Endometrial microvascular endothelial cells (primary cell): ENCODE results near the gene HOXB1. TPM values are rescaled to one million over a fixed set of nuclear protein-coding genes. Genes with fewer than 3 reads are reported as not detected.

Source experiments
- in situ Hi-C: cut with HindIII; loops from 2 replicates; pipeline ENCODE4 v1.10.0; 2017; ENCODE audit warnings: low sequenced_read_pairs, low pct_unique_long_range_greater_than_20kb; ENCODE audit errors: inconsistent ontology term
- total RNA-seq: library from RNA; depleted of rRNA; stranded (reverse); fragments of >200 nt; gene quantifications from one replicate; pipeline ENCODE4 v1.2.3, GENCODE V29; 2015; ENCODE audit errors: inconsistent ontology term

HOXB1 gene
- total RNA-seq, 1 donor from 2014 or later, result not detected

DNA sequence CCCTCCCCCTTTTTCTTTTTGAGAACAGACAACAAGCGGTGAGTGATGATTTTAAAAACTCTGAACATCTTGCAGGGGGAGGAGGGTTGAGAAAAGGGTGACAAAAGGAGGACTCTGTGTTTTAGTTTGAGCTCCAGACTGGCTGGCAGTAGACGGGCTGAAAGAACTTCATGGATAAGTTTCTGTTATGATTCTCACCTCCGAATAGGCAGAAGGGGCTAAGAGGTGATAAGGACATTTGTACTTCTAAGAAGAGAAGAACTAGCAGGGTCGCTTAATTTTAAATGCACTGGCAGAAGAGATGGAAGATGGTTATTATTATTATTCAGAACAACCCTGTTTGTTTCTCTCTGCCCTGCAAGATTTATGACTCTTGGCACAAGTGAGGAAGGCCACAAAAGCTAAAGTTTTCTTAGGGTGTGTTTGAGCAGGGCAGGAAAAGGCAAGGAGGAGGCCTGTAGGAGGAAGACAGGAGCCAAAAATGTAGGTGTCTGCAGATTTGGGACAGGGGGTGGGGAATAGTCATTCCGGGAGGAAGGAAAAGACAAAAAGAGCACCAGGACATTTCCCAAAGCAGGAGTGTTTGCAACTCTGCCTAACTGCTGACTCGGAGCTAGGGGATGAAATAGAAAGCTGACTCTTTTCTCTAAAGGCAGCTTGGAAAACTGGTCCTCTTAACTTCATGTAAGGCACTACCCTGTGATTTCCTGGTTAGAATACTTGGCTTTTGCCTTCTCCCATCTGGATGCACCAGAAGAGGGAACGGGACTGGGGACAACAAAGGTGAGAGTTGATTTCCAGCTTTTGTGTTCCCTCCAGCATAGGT lies 26.0 kb upstream of the HOXB1 start:
- in situ Hi-C loops, result no loop called here

DNA sequence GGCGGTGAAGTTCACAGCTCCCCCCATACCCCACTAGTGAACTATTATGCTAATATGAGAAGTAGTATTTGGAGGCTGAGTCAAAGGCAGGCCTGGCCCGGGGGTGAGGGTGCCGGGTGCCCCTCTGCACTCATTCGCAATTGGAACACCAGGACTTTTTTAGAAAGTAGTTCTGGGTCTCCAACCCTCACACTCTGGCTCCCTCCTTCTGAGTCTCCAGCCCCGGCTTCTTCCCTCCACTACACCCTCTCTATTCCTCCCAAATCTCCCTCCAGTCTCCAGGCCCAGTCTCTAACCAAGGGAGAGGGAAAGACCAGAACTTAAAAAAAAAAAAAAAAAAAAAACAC lies 25.4 kb upstream of the HOXB1 start:
- in situ Hi-C loops, result no loop called here

DNA sequence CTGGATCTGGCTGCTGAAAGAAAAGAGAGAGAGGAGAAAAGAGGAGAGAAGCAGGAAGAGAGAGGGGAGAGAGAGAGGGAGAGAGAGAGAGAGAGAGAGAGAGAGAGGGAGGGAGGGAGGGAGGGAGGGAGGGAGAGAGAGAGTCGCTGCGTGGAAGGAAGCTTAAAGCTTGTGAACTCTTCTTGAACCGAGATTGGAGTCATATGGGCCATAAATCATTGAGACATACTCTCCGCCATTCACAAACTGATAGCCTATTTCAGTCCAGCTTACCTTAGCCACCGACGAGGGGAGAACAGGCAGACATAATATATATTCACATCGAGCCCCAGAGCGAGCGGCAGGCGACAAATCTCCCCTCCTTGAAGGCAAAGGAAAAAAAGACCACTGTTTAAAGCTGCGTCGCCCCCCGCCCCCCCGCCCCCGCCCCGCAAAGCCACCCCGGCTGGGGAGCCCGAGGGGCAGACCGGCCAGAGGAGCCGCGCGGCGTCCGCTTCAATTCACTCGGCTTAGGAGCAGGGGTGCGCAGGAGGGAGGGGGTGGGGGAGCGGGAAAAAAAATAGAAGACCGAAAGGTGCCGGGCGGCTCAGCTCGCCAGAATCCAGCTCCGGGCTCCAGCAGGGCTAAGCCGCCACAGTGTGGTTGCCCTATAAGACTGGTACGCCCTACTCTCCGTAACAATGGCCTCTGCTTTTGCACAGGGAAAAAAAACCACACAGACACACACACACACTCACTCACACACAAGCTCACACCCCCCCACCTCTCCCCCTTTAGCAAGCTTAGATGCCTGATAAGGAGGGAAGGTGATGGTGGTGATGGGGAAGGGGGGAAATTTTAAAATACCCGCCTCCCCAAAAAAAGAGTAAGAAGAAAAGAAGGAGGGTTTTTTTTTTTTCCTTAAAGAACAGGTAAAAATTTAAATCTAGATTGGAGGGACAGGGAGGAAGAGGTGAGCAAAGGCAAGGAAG lies 24.7 kb upstream of the HOXB1 start:
- in situ Hi-C loops, result no loop called here

DNA sequence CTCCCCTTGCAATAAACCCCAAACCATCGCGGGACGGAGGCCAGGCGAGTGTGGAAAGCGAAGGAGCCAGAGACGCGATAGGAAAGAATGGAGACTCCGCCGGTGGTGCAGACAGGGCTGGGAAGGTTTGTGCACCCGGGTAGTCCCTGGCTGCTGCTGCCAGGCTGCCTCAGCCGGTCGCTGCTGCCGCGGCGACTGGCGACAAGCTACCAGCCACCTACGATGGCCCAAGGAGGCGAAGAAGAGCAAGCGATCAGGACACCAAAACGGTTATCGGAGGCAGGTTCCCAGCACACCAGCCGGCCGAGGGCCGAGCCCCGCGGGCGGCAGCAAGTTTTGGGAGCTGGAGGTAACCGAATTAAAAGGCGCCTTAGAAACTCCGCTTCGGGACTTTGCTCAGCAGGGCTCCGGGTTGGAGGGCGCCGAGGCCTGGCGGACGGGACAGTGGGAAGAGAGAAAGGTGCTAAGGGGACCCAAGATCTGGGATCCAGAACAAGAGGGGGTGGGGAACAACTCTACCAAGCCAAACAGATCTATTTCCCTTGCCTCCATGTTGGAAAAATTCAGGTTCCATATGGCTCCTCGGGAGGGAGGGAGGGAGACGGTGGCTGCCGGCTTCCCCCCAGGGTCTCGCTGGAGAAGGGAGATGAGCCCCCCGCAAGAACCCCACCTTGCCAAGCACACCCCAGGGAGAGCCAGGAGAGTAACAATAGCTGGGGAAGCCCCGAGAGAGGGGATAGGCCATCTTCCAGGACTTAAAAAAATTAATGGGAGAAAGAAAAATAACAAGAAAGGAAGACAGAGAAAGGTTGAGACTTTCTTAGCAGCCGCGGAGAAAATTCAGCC lies 23.8 kb upstream of the HOXB1 start:
- in situ Hi-C loops, result no loop called here

DNA sequence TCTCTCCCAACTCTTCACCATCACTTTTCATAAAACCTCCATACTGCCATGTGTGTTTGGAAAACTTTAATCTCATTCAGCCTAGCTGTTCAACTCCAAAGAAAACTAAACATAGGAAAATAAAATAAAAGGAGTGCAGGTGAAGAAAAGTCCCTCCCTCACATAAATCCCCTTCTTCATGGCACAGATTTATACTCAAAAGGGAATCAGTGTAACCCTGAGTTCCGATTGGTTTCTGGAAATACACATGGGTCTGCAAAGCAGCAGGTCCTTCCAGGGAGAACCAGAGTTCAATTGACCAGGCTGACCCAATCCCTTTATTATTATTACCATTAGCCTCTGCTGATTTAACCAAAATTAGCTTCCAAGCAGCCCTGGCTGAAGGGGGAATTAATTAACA lies 23.0 kb upstream of the HOXB1 start:
- in situ Hi-C loops, result no loop called here

DNA sequence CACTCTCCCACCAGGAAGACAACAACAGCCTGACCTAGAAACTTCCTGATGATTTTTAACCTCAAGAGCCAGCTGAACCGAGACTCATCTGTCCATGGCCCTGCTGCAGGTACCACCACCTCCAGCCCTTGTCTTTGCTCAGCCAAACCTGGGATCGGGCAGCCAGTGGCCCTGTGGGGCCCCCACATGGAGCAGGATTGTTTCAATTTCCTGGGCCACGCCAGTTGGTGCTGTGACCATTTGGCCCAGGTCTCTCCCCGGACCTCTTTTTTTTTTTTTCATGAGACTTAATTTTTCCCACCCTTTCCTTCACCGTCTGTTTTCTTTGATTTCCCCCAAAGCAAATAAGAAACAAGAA lies 22.4 kb upstream of the HOXB1 start:
- in situ Hi-C loops, result no loop called here

DNA sequence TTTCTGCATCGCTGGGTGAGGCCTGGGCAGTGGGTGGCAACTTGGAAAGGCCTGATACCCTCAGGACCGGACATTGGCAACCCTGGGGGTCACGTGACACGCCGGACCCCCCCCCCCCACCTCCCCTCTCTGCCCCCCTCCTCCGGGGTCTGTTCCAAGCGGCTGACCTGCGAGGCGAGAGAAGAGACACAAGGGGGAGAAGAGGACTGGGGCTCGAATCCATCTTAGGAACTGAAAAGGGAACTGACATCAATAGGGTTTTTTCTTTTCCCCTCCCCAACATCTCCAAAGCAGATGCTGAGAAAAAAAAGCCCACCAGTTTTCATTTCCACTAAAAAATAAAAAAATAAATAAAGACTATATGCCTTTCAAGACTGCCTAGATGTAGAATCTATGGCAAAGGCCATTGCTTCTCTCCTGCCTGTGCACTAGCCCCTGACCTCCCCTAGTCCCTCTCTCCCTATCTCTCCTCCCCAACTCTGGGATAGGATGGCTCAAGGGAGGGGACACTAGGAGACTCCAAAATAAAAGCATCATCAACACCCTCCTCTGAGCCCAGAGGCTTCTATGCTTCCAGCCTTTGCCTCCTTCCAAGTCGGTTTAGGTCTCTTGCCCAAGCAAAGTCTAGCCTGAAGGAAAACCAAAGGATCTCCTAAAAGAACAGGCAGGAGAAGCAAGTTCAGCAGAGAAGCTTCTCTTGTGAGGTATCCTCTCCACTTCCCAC lies 21.8 kb upstream of the HOXB1 start:
- in situ Hi-C loops, result no loop called here

GRCh38 chr17:48551596-48552465 lies 21.0 kb upstream of the HOXB1 start:
- in situ Hi-C loops, result no loop called here

GRCh38 chr17:48551214-48551555 lies 20.4 kb upstream of the HOXB1 start:
- in situ Hi-C loops, result no loop called here

DNA sequence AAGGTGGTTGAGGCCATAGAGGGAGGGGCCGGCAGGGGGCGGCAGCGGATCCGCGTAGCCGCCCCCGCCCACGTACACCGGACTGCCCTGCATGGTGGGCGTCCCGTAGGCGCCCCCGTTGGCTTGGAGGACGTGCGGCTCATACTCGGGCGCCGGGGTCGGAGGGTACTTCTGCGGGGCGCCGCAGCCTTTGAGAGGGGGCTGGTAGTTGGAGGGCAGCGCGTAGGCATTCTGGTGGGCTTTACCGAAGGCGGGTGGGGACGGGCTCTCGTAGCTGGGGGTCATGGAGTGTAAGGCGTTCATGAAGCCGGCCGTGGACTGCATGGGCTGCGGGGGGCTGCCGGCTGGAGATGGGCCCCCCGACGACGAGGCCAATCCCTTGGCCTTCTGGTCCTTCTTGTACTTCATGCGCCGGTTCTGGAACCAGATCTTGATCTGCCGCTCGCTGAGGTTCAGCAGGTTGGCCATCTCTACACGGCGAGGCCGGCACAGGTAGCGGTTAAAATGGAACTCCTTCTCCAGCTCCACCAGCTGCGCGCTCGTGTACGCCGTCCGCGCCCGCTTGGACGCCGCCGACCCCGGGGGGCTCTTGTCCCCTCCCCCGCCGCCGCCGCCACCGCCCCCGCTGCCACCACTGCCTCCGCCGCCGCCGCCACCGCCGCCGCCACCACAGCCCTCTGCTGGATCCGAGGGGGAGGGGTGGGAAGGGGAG lies 19.8 kb upstream of the HOXB1 start:
- in situ Hi-C loops, result no loop called here

DNA sequence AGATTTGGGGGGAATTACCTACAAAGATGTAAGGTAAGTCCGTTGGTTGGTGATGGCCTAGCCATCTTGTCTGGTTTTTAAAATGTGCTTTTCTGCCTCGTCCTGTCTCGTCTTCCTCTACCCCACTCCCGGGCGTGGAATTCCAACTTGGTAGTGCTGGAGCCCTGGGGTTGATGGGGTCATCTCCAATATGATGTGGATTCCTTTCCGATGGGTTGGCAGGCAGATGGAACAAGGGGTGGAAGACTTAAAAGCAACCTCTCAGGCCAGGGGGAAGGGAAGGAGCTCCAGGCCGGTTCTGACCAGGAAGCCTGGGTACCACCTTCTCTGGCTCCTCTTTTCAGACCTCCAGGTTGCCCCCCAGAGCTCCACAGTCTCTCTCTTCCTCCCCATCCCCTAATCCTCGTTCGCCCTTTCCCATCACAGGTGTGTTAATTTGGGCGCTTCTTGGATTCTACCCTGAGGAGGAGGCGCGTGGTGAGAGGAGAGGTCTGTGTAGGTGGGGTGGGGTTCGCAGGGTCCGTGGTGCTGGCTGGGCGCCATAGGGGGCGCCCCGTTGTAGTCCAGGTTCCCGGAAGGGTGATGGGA lies 19.2 kb upstream of the HOXB1 start:
- in situ Hi-C loops, result no loop called here

DNA sequence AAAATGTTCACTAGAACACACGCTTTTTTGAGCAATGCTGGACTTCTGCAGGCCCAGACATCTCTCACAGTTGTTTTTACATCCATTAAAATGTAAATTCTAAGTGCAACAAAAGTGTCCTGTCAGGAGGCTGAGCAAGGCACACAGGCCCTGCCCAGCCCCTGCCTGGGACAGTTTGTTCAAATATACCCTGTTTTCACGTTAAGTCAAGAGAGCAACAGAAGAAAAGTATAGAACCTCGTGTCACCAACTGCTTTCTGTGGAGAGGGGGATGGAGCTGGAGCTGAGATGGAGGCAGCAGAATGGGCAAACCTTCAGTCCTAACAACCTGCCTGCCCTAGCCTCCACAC lies 18.4 kb upstream of the HOXB1 start:
- in situ Hi-C loops, result no loop called here

GRCh38 chr17:48548523-48549280 lies 17.9 kb upstream of the HOXB1 start:
- in situ Hi-C loops, result no loop called here

- in situ Hi-C loops, result no loop called here
These were observed 17.2 kb upstream of the HOXB1 start for GRCh38 chr17:48547808-48548522.

DNA sequence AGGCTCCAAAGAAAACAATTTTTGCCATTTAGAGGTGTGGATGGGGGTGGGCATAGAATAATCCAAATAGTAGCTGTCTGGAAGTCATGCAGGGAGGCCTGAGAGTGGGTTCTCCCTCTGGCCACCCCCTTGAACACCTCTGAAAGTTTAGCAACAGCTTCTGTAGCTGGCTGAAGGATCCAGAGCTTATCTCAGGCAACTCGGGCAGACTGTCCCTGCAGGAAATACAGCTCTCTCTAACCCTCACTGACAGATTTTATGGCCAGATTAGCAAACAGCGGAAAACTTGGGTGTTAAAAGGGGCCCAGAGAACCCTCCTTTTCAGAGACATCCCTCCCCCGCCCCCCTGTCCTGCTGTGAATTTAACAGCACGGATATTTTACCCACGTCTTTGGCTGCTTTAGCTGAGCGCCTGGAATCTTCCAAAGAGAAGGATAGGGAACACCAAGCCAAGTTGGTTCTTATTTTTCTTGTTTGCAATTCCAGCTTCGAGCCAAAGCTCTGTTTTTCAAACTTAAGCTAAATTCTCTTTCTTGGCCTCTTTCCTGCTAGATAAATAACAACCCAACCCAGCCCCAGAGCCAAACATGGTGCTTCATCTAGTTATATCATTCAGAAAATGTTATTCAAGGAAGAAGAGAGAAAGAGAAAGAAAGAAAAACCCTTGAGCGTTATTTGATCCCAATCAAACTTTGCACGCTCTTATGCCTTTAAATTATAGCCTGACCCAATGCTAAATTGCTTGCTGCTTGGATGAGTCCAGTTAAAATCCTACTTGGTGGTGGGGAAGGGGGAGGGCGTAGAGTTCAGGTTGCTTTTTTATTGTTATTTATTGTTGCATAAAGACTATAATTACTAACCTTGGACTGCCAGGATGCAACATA lies 16.4 kb upstream of the HOXB1 start:
- in situ Hi-C loops, result no loop called here
